Upper lobe of left lung (tissue), 6 donors: ENCODE measurements around the gene MED19. TPM values are rescaled to one million over a fixed set of nuclear protein-coding genes. Genes with fewer than 3 reads are reported as not detected.
"Not testable (repeated sequence)": the region's sequence is repeated elsewhere in the genome, so short reads cannot be mapped to it uniquely, and the experiment has no call there.

Experiments used
- ATAC-seq, 2 donors: fragments of 200-7000 bp; cut with Tn5 transposase; one replicate each; pipeline ENCODE4 v1.9.1; 2022; ENCODE audit warnings: mild to moderate bottlenecking in 2 of 2, moderate library complexity in 2 of 2; ENCODE audit not compliant: low FRiP score in 2 of 2
- DNase-seq, 2 donors: peaks; one replicate each; pipeline ENCODE4 v3.0.0-alpha.2; 2019 to 2020
- H3K27ac ChIP-seq, 4 donors: fragments of 200-600 bp; sonication (generic); one replicate each; pipeline ENCODE4 v1.5.1; 2016 to 2019
- H3K27me3 ChIP-seq, 4 donors: fragments of 200-600 bp; sonication (generic); one replicate each; pipeline ENCODE4 v1.5.1; 2017 to 2019
- H3K36me3 ChIP-seq, 4 donors: fragments of 200-600 bp; sonication (generic); one replicate each; pipeline ENCODE4 v1.5.1; 2016 to 2019
- H3K4me1 ChIP-seq, 4 donors: fragments of 200-600 bp; sonication (generic); one replicate each; pipeline ENCODE4 v1.5.1; 2018 to 2019
- H3K4me3 ChIP-seq, 4 donors: fragments of 200-600 bp; sonication (generic); one replicate each; pipeline ENCODE4 v1.5.1; 2017 to 2019; ENCODE audit warnings: mild to moderate bottlenecking in 2 of 4, moderate library complexity in 1 of 4
- H3K9me3 ChIP-seq, 4 donors: fragments of 200-600 bp; sonication (generic); one replicate each; pipeline ENCODE4 v1.5.1; 2018 to 2019
- EP300 ChIP-seq, 4 donors: sonication (generic); formaldehyde crosslinking; IDR thresholded peaks; one replicate each; pipeline ENCODE4 v1.5.1; 2017; ENCODE audit warnings: antibody characterized with exemption in 4 of 4, control low read depth in 2 of 4
- POLR2A ChIP-seq, 4 donors: fragments of 450-650 bp; IDR thresholded peaks; one replicate each; pipeline ENCODE4 v1.5.1; 2016 to 2017; ENCODE audit warnings: antibody characterized with exemption in 4 of 4, mild to moderate bottlenecking in 2 of 4
- POLR2AphosphoS5 ChIP-seq, 2 donors: sonication (generic); formaldehyde crosslinking; IDR thresholded peaks; one replicate each; pipeline ENCODE4 v1.5.1; 2017; ENCODE audit warnings: antibody characterized with exemption in 2 of 2
- WGBS, 2 donors: methylation state at CpG; one replicate each; pipeline ENCODE4 v1.1.5; 2017 to 2018; 5-methylcytosine and 5-hydroxymethylcytosine counted together
- total RNA-seq, 6 donors: library from RNA; depleted of rRNA in 4 of 6; stranded (reverse); fragments of >200 nt in 4 of 6; gene quantifications; one replicate each; pipeline versions ENCODE4 v1.1.0 to v1.2.1, GENCODE V29; 2016 to 2021
- TF ChIP-seq, protein P1 (sequence below), 6 experiments: fragments of 450-650 bp in 4 of 6; fragments of 200-600 bp in 2 of 6; sonication (generic) in 2 of 6; IDR thresholded peaks; one replicate each; pipeline ENCODE4 v1.5.1; 2016 to 2019; ENCODE audit warnings: antibody characterized with exemption in 6 of 6
- donor health status: DM: no; HTN: no; CAD: no; lungs with moderate emphysema.
- donor health status: DM: no; HTN: yes; CAD: no; lungs with severe emphysema.

Gene MED19
- total RNA-seq, 6 donors from 2014 or later, result 7.4 to 14.9 (median 13.5) TPM

DNA sequence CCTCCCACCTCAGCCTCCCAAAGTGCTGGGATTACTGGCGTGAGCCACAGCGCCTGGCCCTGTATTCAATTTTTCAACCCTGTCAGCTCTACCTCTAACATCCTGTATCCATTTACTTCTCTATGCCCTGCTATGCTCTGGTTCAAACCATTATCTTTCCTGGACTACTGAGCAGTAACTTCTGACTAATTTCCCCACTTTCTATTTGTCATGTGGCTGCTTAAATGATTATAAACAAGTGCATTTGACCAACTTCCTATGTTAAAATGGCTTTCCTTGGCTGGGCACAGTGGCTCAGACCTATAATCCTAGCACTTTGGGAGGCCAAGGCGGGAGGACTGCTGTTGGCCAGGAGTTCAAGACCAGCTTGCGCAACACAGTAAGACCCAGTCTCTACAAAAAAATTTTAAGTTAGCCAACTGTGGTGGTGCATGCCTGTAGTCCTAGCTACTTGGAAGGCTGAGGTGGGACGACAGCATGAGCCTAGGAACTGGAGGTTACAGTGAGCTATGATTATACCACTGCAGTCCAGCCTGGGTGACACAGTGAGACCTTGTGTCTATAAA lies 2.1 kb downstream of the MED19 start:
- 93 to 94% methylated on average over 5 of the region's 5 CpGs for WGBS, 2 donors
- ATAC-seq, result no peak
- H3K4me3 ChIP-seq, result no peak overlapping the region
- H3K27ac ChIP-seq, result no peak overlapping the region
- DNase-seq, result no peak
- TF ChIP-seq POLR2A (IDR thresholded peaks at IDR 0.05), result no peak
- TF ChIP-seq, protein P1, sequence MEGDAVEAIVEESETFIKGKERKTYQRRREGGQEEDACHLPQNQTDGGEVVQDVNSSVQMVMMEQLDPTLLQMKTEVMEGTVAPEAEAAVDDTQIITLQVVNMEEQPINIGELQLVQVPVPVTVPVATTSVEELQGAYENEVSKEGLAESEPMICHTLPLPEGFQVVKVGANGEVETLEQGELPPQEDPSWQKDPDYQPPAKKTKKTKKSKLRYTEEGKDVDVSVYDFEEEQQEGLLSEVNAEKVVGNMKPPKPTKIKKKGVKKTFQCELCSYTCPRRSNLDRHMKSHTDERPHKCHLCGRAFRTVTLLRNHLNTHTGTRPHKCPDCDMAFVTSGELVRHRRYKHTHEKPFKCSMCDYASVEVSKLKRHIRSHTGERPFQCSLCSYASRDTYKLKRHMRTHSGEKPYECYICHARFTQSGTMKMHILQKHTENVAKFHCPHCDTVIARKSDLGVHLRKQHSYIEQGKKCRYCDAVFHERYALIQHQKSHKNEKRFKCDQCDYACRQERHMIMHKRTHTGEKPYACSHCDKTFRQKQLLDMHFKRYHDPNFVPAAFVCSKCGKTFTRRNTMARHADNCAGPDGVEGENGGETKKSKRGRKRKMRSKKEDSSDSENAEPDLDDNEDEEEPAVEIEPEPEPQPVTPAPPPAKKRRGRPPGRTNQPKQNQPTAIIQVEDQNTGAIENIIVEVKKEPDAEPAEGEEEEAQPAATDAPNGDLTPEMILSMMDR (IDR thresholded peaks at IDR 0.05), result no peak
- no peak for TF ChIP-seq POLR2AphosphoS5 (IDR thresholded peaks at IDR 0.05)
- no peak for TF ChIP-seq EP300 (IDR thresholded peaks at IDR 0.05)
- peaks cover 29 to 48% (median 29%) of the 10 kb centered on the region in 4 donors for H3K4me1 ChIP-seq
- H3K27me3 ChIP-seq, result no peaks in the 10 kb centered on the region
- peaks cover 0 to 14% (median 4%) of the 10 kb centered on the region in 4 donors for H3K36me3 ChIP-seq
- H3K9me3 ChIP-seq, result no peaks in the 10 kb centered on the region

DNA sequence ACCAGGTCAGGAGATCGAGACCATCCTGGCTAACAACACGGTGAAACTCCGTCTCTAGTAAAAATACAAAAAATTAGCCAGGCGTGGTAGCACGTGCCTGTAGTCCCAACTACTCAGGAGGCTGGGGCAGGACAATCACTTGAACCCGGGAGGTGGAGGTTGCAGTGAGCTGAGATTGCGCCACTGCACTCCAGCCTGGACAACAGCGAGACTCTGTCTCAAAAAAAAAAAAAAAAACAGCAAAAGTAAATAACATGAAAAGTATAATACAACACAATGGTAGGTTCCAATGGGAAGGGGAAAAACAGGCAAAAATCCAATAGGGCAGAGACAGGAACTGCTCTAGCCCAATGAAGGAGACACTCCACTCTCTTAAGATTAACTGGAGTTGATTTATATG lies 6.6 kb downstream of the MED19 start:
- ATAC-seq, result not testable (repeated sequence)

DNA sequence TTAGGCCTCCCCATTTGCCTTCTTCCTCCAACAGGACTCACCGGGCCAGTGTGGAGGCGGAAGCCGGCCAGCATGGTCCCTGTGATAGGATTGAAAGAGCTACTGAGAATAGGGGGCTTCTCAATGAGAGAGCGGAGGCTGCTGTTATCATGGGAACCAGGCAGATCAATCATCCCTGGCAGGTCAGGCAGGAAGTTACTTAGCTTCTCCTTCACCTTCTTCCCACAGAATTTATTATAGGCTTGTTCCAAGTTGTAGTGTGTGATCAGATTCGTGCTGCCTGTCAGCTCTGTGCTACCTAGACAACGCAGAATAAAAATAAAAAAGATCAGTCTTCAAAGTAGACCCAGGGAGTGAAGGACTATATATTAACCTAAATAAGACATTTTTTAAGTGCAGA lies 7.1 kb downstream of the MED19 start:
- 88 to 93% methylated on average over 6 of the region's 6 CpGs for WGBS, 2 donors
- TF ChIP-seq EP300 (IDR thresholded peaks at IDR 0.05) (no peak), POLR2A (IDR thresholded peaks at IDR 0.05) (no peak), POLR2AphosphoS5 (IDR thresholded peaks at IDR 0.05) (no peak)
- TF ChIP-seq, protein P1 (IDR thresholded peaks at IDR 0.05), result no peak

More for the DNA sequence above, 6.6 kb downstream of the MED19 start:
- peaks cover 4 to 56% (median 35%) of the 10 kb centered on the region in 4 donors for H3K36me3 ChIP-seq
- H3K4me3 ChIP-seq, DNase-seq, H3K27me3 ChIP-seq, H3K9me3 ChIP-seq, H3K27ac ChIP-seq: not testable (repeated sequence)
- H3K4me1 ChIP-seq, result peaks cover 0 to 14% (median under 1%) of the 10 kb centered on the region in 4 donors
- WGBS, 2 donors, result 64 to 73% methylated on average over 8 of the region's 8 CpGs

DNA sequence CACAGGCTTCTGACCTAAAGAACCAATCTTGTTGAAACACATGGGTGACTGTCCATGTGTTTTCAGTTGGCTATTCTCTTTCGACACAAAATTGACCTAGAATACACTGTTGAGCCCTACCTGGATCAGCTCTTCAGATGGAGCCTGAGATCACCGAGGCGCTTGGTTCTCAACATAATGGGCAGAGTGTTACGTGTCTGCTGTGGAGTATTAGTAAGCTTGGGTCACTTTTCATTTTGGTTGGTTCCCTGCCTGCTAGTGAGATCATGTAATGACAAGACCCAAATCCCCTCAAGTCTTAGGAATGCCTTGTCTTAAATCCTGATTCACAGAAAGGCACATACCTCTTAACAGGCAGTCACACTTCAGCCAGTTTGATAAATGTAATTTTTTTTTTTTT lies 8.7 kb downstream of the MED19 start:
- H3K36me3 ChIP-seq, result peaks cover 19 to 73% (median 55%) of the 10 kb centered on the region in 4 donors
- 94 to 96% methylated on average over 4 of the region's 4 CpGs for WGBS, 2 donors
- no peak for TF ChIP-seq POLR2AphosphoS5 (IDR thresholded peaks at IDR 0.05)
- TF ChIP-seq, protein P1 (IDR thresholded peaks at IDR 0.05), result no peak
- TF ChIP-seq EP300 (IDR thresholded peaks at IDR 0.05), result no peak
- no peak for TF ChIP-seq POLR2A (IDR thresholded peaks at IDR 0.05)

More for the DNA sequence above, 7.1 kb downstream of the MED19 start:
- Histone ChIP-seq H3K27me3 (no peaks in the 10 kb centered on the region), H3K4me1 (peaks cover 0 to 9% (median 0%) of the 10 kb centered on the region in 4 donors), H3K4me3 (no peak overlapping the region), H3K9me3 (no peaks in the 10 kb centered on the region), H3K36me3 (peaks cover 8 to 61% (median 40%) of the 10 kb centered on the region in 4 donors), H3K27ac (no peak overlapping the region)
- DNase-seq, result no peak
- no peak for ATAC-seq

GRCh38 chr11:57700425-57700824 lies 11.6 kb downstream of the MED19 start:
- WGBS, 2 donors, result 69 to 75% methylated on average over 3 of the region's 3 CpGs
- no peak overlapping the region for H3K27ac ChIP-seq
- TF ChIP-seq EP300 (IDR thresholded peaks at IDR 0.05) (no peak), POLR2A (IDR thresholded peaks at IDR 0.05) (no peak), POLR2AphosphoS5 (IDR thresholded peaks at IDR 0.05) (no peak)
- TF ChIP-seq, protein P1 (IDR thresholded peaks at IDR 0.05), result no peak
- no peak for ATAC-seq
- H3K36me3 ChIP-seq, result peaks cover 42 to 96% (median 79%) of the 10 kb centered on the region in 4 donors
- no peak overlapping the region for H3K4me3 ChIP-seq
- no peaks in the 10 kb centered on the region for H3K4me1 ChIP-seq
- H3K9me3 ChIP-seq, result no peaks in the 10 kb centered on the region
- H3K27me3 ChIP-seq, result no peaks in the 10 kb centered on the region
- no peak for DNase-seq

More for the DNA sequence above, 8.7 kb downstream of the MED19 start:
- Histone ChIP-seq H3K4me3 (no peak overlapping the region), H3K27me3 (no peaks in the 10 kb centered on the region), H3K4me1 (no peaks in the 10 kb centered on the region), H3K9me3 (no peaks in the 10 kb centered on the region), H3K27ac (no peak overlapping the region)
- no peak for ATAC-seq
- no peak for DNase-seq
